ENCODE measurements around the gene TNFSF9.

DNA sequence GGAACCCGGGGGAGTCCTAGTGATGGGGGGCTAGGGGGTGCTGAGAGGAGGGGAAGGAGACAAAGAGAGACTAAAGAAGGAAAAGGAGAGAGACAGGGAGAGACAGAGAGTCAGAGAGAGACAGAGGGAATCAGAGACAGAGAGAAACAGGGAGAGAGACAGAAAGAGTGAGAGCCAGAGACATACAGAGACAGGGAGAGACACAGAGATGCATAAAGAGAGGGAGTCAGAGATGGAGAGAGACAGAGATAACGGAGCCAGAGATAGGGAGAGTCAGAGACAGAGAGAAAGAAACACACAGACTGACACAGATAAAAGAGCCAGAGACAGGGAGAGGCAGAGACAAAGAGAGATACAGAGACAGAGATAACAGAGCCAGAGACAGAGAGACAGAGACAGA lies 1.5 kb upstream of the TNFSF9 start:
- TF ChIP-seq NFIC (IDR thresholded peaks at IDR 0.05; ENCODE audit: borderline replicate concordance) (no peak), NRF1 (IDR thresholded peaks at IDR 0.05; ENCODE audit: low read depth, low read length) (no peak), POLR2AphosphoS5 (IDR thresholded peaks at IDR 0.05; ENCODE audit: low read depth, low read length) (no peak), EP300 (IDR thresholded peaks at IDR 0.05; ENCODE audit: borderline replicate concordance in 1 of 2, low read depth in 1 of 2, low read length in 1 of 2) (no peak), GABPA (IDR thresholded peaks at IDR 0.05; ENCODE audit: low read depth) (no peak)
- TF ChIP-seq, protein P1, sequence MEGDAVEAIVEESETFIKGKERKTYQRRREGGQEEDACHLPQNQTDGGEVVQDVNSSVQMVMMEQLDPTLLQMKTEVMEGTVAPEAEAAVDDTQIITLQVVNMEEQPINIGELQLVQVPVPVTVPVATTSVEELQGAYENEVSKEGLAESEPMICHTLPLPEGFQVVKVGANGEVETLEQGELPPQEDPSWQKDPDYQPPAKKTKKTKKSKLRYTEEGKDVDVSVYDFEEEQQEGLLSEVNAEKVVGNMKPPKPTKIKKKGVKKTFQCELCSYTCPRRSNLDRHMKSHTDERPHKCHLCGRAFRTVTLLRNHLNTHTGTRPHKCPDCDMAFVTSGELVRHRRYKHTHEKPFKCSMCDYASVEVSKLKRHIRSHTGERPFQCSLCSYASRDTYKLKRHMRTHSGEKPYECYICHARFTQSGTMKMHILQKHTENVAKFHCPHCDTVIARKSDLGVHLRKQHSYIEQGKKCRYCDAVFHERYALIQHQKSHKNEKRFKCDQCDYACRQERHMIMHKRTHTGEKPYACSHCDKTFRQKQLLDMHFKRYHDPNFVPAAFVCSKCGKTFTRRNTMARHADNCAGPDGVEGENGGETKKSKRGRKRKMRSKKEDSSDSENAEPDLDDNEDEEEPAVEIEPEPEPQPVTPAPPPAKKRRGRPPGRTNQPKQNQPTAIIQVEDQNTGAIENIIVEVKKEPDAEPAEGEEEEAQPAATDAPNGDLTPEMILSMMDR (IDR thresholded peaks at IDR 0.05) = no peak
- TF ChIP-seq, protein P2, sequence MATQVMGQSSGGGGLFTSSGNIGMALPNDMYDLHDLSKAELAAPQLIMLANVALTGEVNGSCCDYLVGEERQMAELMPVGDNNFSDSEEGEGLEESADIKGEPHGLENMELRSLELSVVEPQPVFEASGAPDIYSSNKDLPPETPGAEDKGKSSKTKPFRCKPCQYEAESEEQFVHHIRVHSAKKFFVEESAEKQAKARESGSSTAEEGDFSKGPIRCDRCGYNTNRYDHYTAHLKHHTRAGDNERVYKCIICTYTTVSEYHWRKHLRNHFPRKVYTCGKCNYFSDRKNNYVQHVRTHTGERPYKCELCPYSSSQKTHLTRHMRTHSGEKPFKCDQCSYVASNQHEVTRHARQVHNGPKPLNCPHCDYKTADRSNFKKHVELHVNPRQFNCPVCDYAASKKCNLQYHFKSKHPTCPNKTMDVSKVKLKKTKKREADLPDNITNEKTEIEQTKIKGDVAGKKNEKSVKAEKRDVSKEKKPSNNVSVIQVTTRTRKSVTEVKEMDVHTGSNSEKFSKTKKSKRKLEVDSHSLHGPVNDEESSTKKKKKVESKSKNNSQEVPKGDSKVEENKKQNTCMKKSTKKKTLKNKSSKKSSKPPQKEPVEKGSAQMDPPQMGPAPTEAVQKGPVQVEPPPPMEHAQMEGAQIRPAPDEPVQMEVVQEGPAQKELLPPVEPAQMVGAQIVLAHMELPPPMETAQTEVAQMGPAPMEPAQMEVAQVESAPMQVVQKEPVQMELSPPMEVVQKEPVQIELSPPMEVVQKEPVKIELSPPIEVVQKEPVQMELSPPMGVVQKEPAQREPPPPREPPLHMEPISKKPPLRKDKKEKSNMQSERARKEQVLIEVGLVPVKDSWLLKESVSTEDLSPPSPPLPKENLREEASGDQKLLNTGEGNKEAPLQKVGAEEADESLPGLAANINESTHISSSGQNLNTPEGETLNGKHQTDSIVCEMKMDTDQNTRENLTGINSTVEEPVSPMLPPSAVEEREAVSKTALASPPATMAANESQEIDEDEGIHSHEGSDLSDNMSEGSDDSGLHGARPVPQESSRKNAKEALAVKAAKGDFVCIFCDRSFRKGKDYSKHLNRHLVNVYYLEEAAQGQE (IDR thresholded peaks at IDR 0.05; ENCODE audit: low read depth, low read length) = no peak
- TF ChIP-seq, protein P3, sequence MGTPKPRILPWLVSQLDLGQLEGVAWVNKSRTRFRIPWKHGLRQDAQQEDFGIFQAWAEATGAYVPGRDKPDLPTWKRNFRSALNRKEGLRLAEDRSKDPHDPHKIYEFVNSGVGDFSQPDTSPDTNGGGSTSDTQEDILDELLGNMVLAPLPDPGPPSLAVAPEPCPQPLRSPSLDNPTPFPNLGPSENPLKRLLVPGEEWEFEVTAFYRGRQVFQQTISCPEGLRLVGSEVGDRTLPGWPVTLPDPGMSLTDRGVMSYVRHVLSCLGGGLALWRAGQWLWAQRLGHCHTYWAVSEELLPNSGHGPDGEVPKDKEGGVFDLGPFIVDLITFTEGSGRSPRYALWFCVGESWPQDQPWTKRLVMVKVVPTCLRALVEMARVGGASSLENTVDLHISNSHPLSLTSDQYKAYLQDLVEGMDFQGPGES (IDR thresholded peaks at IDR 0.05; ENCODE audit: low read depth, low read length) = no peak
- TF ChIP-seq, protein P4, sequence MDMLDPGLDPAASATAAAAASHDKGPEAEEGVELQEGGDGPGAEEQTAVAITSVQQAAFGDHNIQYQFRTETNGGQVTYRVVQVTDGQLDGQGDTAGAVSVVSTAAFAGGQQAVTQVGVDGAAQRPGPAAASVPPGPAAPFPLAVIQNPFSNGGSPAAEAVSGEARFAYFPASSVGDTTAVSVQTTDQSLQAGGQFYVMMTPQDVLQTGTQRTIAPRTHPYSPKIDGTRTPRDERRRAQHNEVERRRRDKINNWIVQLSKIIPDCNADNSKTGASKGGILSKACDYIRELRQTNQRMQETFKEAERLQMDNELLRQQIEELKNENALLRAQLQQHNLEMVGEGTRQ (IDR thresholded peaks at IDR 0.05; ENCODE audit: borderline replicate concordance, low read depth, low read length) = no peak

Data from SK-N-SH (cell line).